Mucosa of descending colon (tissue), 3 donors: ENCODE data around the gene SCARB2. TPM values are rescaled to one million over a fixed set of nuclear protein-coding genes. Genes with fewer than 3 reads are reported as not detected.

Experiments used
- ATAC-seq: fragments of 200-7000 bp; cut with Tn5 transposase; one replicate; pipeline ENCODE4 v1.9.1; 2020; ENCODE audit warnings: mild to moderate bottlenecking, moderate library complexity
- DNase-seq, 3 donors: peaks; one replicate each; pipeline ENCODE4 v3.0.0-alpha.2; 2020
- H3K36me3 ChIP-seq: fragments of 200-600 bp; one replicate; pipeline ENCODE4 v1.8.0; 2021; ENCODE audit warnings: low read depth, mild to moderate bottlenecking
- H3K4me1 ChIP-seq: fragments of 200-600 bp; one replicate; pipeline ENCODE4 v1.8.0; 2021; ENCODE audit warnings: low read depth, mild to moderate bottlenecking
- H3K4me3 ChIP-seq: fragments of 200-600 bp; one replicate; pipeline ENCODE4 v1.8.0; 2021; ENCODE audit warnings: mild to moderate bottlenecking
- H3K9me3 ChIP-seq: fragments of 200-600 bp; one replicate; pipeline ENCODE4 v1.8.0; 2021; ENCODE audit warnings: mild to moderate bottlenecking
- intact Hi-C, 2 donors: fragments of 100-400 bp; cut with DNase I in 1 of 2; cut with micrococcal nuclease in 1 of 2; formaldehyde crosslinking; loops; one replicate each; pipeline versions ENCODE4 v1.11.0 to v1.11.1; 2022; cut with DNase I, micrococcal nuclease
- total RNA-seq, 3 donors: library from RNA; stranded (reverse); fragmentation: NEBNext Ultra II Directional in 2 of 3; extraction: Animal tissue kit (Norgen Biotek cat#: 25700) in 2 of 3; gene quantifications; one replicate each; pipeline versions ENCODE4 v1.2.1 to v1.2.4, GENCODE V29; 2021 to 2023
- TF ChIP-seq, protein P1 (sequence below): fragments of 200-600 bp; IDR thresholded peaks from one replicate; pipeline ENCODE4 v1.8.0; 2022; ENCODE audit warnings: antibody characterized with exemption, mild to moderate bottlenecking
- donor health status: DM: no; HTN: no; CAD: no; lungs with moderate emphysema.
- donor health status: DM: no; HTN: no; CAD: no.
- donor health status: DM: no; HTN: yes; CAD: no.

The SCARB2 gene
- total RNA-seq, 3 donors from 2014 or later, result 148 to 183 (median 172) TPM

DNA sequence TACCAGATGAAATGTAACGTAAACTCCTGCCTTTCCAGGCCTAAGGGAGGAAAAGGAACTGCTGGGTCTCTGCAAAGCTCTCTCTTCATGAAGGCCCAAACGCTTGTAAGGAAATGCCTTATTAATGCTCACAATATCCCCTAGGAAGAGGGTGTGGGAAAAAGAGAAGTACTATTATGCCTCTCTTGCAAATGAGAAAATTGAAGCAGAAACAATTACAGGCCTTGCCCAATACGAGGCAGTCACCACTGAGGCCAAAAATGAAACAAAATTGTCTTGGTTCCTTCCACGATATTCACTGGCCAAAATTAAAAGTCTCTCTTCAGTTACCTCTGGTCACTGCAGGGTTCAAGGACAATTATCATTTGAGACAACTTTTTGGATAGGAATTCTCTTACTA lies 3.2 kb downstream of the SCARB2 start:
- intact Hi-C loops, result no loop called here
- DNase-seq (peak in 1 of 3 donors; percentile 3), ATAC-seq (no peak)
- H3K4me3 ChIP-seq, result no peak overlapping the region
- H3K9me3 ChIP-seq, result no peaks in the 10 kb centered on the region
- H3K36me3 ChIP-seq, result peaks cover 3% of the 10 kb centered on the region
- peaks cover 66% of the 10 kb centered on the region for H3K4me1 ChIP-seq
- TF ChIP-seq, protein P1, sequence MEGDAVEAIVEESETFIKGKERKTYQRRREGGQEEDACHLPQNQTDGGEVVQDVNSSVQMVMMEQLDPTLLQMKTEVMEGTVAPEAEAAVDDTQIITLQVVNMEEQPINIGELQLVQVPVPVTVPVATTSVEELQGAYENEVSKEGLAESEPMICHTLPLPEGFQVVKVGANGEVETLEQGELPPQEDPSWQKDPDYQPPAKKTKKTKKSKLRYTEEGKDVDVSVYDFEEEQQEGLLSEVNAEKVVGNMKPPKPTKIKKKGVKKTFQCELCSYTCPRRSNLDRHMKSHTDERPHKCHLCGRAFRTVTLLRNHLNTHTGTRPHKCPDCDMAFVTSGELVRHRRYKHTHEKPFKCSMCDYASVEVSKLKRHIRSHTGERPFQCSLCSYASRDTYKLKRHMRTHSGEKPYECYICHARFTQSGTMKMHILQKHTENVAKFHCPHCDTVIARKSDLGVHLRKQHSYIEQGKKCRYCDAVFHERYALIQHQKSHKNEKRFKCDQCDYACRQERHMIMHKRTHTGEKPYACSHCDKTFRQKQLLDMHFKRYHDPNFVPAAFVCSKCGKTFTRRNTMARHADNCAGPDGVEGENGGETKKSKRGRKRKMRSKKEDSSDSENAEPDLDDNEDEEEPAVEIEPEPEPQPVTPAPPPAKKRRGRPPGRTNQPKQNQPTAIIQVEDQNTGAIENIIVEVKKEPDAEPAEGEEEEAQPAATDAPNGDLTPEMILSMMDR, result no peak

DNA sequence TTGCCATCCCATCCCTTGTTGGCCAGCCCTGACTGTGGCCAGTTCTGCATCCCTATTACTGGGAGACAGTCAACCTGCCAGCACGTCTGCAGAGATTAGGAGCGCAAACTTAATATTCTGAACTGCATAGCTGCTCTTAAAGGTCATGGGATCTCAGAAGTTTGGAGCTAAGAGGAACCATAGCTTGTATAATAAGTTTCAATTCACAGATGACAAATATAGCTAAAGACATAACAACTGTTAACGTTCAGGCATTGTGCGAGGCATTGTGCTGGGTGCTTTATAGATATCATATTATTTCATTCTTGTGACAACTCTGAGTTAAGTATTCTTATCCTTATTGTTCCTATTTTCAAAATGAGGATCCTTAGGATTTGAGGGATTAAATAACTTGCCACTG lies 3.7 kb downstream of the SCARB2 start:
- peaks cover 60% of the 10 kb centered on the region for H3K4me1 ChIP-seq
- no peaks in the 10 kb centered on the region for H3K9me3 ChIP-seq
- no peak for ATAC-seq
- no peak for DNase-seq
- H3K36me3 ChIP-seq, result peaks cover 3% of the 10 kb centered on the region
- H3K4me3 ChIP-seq, result no peak overlapping the region
- TF ChIP-seq, protein P1, result no peak
- intact Hi-C loops, result no loop called here

DNA sequence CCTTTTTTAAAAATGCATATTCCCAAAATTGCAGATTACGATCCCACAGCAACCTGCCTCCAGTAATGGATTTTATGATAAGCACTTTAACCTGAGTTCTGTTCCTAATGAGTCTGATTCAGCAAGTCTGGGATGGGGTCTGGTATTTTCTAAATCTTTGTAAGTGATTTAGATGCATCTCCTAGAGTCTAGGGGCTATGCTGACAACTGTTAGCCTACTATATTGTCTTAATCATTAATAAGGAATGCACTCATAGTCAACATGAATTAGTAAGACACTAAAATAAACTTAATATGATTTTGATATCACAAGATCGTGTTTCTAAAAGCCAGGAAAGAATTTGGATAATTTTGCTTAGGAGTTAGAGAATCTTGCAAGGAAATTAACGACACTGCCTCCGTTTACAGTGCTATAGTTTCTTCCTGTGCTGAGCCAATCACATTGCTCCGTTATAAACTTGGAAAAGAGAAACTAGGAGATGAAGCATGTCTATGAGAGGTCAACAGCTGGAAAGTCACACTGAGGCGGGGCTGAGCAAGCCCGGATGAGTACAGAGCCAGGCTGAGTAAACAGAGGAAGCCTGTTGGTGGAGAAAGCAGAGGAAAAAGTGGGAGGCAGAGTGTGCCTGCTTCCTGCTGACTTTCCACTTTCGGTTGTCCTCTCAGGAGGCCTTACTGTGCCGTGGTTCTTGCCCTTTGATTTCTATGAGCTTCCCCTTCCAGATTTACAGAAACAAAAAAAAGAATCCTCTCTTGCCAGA lies 5.4 kb downstream of the SCARB2 start:
- Histone ChIP-seq H3K36me3 (peaks cover 3% of the 10 kb centered on the region), H3K4me1 (peaks cover 54% of the 10 kb centered on the region), H3K9me3 (no peaks in the 10 kb centered on the region), H3K4me3 (no peak overlapping the region)
- intact Hi-C loops, result no loop called here
- ATAC-seq (peak; percentile 89), DNase-seq (peak; percentile 79 to 87 (median 82))
- TF ChIP-seq, protein P1, result no peak

DNA sequence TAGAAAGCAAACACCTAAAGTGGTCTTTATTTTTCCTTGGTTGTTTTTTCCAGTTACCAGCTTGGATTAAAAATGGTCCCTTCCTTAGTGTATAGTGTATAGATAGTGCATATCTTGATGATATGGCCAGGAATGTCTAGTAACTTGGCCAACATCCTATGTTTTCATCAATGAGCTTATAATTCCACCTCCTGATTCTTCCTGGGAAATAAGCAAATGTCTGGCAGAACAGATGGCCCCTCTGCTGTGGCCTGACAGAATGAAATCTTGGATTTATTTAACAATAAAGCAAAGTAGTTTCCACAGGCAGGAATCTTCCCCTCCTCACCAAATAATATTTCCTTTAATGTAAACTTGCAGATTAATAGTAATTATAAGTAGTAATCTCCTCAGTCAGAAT lies 6.1 kb downstream of the SCARB2 start:
- H3K4me1 ChIP-seq, result peaks cover 54% of the 10 kb centered on the region
- TF ChIP-seq, protein P1, result no peak
- H3K9me3 ChIP-seq, result no peaks in the 10 kb centered on the region
- DNase-seq, result no peak
- ATAC-seq, result no peak
- H3K36me3 ChIP-seq, result peaks cover 3% of the 10 kb centered on the region
- intact Hi-C loops, result no loop called here
- no peak overlapping the region for H3K4me3 ChIP-seq

DNA sequence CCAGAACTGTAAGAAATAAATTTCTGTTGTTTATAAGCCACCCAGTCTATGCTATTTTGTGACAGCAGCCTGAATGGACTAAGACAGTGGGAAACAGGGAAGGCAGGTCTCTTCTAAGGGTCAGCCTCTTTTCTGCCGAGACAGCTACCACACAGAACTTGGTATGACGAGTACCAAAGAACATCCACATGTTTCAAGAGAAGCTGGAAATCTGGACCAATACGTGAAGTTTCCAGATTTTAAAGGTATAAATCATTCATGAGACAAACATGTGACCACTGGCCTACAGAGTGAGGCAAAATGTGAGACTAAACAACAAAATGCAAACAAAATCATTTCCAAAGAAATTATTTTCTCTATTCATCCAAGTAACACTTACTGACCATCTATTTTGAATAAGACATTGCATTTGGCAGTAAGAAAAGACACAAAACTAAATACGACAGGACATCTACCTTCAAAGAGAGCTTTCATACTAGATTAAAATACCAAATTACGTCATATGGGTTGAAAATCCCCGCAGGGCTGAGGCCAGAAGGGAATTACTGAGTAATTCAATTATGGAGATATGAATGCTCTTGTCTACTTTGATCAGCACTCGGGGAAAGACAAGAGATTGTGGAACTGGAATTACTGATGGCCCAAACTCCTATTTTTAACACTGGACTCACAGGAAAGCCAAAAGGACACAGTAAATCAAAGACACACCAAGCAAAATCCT lies 7.2 kb downstream of the SCARB2 start:
- peaks cover 3% of the 10 kb centered on the region for H3K36me3 ChIP-seq
- ATAC-seq (no peak), DNase-seq (no peak)
- intact Hi-C loops, result no loop called here
- H3K4me1 ChIP-seq, result peaks cover 43% of the 10 kb centered on the region
- no peak overlapping the region for H3K4me3 ChIP-seq
- no peaks in the 10 kb centered on the region for H3K9me3 ChIP-seq
- TF ChIP-seq, protein P1, result no peak
